Endodermal cell (in vitro differentiated cells): ENCODE measurements around the gene IGF2R. TPM values are rescaled to one million over a fixed set of nuclear protein-coding genes. Genes with fewer than 3 reads are reported as not detected.

Source experiments
- DNase-seq: peaks from one replicate; pipeline ENCODE4 v3.0.0-alpha.2; 2017
- H3K27ac ChIP-seq: 2 replicates; pipeline ENCODE4 v1.5.1; 2013; ENCODE audit warnings: mild to moderate bottlenecking, low read depth, low read length, moderate library complexity
- H3K27me3 ChIP-seq: 2 replicates; pipeline ENCODE4 v1.6.1; 2013; ENCODE audit warnings: mild to moderate bottlenecking, low read length, moderate library complexity; ENCODE audit not compliant: insufficient read depth, control insufficient read depth, poor library complexity, severe bottlenecking
- H3K36me3 ChIP-seq: 2 replicates; pipeline ENCODE4 v1.7.0; 2013; ENCODE audit warnings: mild to moderate bottlenecking, low read length, moderate library complexity; ENCODE audit not compliant: control insufficient read depth, insufficient read depth
- H3K4me1 ChIP-seq: one replicate; pipeline ENCODE4 v1.7.0; 2013; ENCODE audit warnings: low read length; ENCODE audit not compliant: control insufficient read depth, insufficient read depth
- H3K4me3 ChIP-seq: 2 replicates; pipeline ENCODE4 v1.5.1; 2013; ENCODE audit warnings: mild to moderate bottlenecking, low read length, moderate library complexity
- H3K9ac ChIP-seq: 2 replicates; pipeline ENCODE4 v1.6.1; 2013; ENCODE audit warnings: mild to moderate bottlenecking, low read length, moderate library complexity; ENCODE audit not compliant: poor library complexity, severe bottlenecking; ENCODE audit errors: extremely low read depth
- H3K9me3 ChIP-seq: 2 replicates; pipeline ENCODE4 v1.6.1; 2013; ENCODE audit warnings: mild to moderate bottlenecking, low read length, moderate library complexity; ENCODE audit not compliant: control insufficient read depth
- H3K27ac Mint-ChIP-seq: 2 replicates; pipeline ENCODE4 v1.8.0; 2020; ENCODE audit warnings: mixed read lengths
- H3K27me3 Mint-ChIP-seq: 2 replicates; pipeline ENCODE4 v1.8.0; 2021; ENCODE audit warnings: mild to moderate bottlenecking, mixed read lengths; ENCODE audit not compliant: insufficient read depth
- H3K36me3 Mint-ChIP-seq: 2 replicates; pipeline ENCODE4 v1.8.0; 2020; ENCODE audit warnings: low read depth, mixed read lengths
- H3K4me1 Mint-ChIP-seq: 2 replicates; pipeline ENCODE4 v1.8.0; 2020; ENCODE audit warnings: mixed read lengths
- H3K4me3 Mint-ChIP-seq: 2 replicates; pipeline ENCODE4 v1.8.0; 2020; ENCODE audit warnings: mild to moderate bottlenecking, moderate library complexity, mixed read lengths
- H3K9me3 Mint-ChIP-seq: 2 replicates; pipeline ENCODE4 v1.8.0; 2020; ENCODE audit warnings: mild to moderate bottlenecking, mixed read lengths
- CTCF ChIP-seq: fragments of 200-600 bp; sonication (generic); conservative IDR thresholded peaks from 2 replicates; pipeline ENCODE4 v1.5.0; 2021; ENCODE audit warnings: antibody characterized with exemption, mild to moderate bottlenecking
- WGBS, 2 experiments: methylation state at CpG; one replicate each; pipeline versions ENCODE4 v1.1.5 to v1.1.7; 2013; ENCODE audit warnings: missing lambda C conversion rate in 2 of 2, mixed read lengths in 1 of 2; ENCODE audit not compliant: insufficient coverage in 1 of 2, insufficient read length in 1 of 2; 5-methylcytosine and 5-hydroxymethylcytosine counted together
- total RNA-seq, 2 donors: library from RNA; stranded (reverse); fragmentation: NEBNext Ultra II Directional in 1 of 2; extraction: Animal tissue kit (Norgen Biotek cat#: 25700) in 1 of 2; gene quantifications; 2 replicates in 1 of 2; 3 replicates in 1 of 2; pipeline ENCODE4 v1.2.1, GENCODE V29; 2021

The IGF2R gene
- total RNA-seq, 2 donors from 2014 or later: 103 to 130 TPM

DNA sequence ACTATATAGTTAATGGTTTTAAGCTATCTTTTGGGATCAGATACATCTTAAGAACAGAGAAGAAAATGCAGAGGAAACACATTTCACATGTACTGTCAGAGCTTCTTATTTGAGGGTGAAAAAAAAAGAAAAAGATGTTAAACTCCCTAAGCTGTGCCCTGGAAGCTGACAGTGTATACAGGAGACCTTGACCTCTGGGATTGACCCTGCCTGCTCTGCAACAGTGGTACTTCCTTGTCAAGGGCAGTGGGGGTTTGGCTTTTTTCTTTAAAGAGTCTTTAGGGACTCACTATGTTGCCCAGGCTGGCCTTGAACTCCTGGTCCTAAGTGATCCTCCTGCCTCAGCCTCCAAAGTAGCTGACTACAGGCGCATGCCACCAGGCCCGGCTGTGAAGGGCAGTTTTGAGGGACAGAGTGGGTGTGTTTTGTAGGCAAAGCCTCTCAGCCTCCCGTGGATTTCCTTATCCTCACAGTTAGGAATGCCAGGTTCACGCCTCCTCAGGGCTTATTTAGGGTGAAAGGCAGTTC is 92.1 kb downstream of the IGF2R start:
- H3K36me3 ChIP-seq: peaks cover 91% of the 10 kb centered on the region
- H3K27me3 ChIP-seq: no peaks in the 10 kb centered on the region
- no peak overlapping the region for H3K27ac Mint-ChIP-seq
- H3K4me1 ChIP-seq: no peaks in the 10 kb centered on the region
- H3K27ac ChIP-seq: no peak overlapping the region
- no peaks in the 10 kb centered on the region for H3K27me3 Mint-ChIP-seq
- H3K36me3 Mint-ChIP-seq: peaks cover 76% of the 10 kb centered on the region
- no peak overlapping the region for H3K4me3 ChIP-seq
- no peaks in the 10 kb centered on the region for H3K4me1 Mint-ChIP-seq
- H3K4me3 Mint-ChIP-seq: no peak overlapping the region
- TF ChIP-seq CTCF: no peak
- 83 to 98% methylated on average over 2 to 4 of the region's 4 CpGs for WGBS, 2 experiments
- H3K9me3 ChIP-seq: no peaks in the 10 kb centered on the region
- DNase-seq: peak; percentile 47
- H3K9me3 Mint-ChIP-seq: no peaks in the 10 kb centered on the region
- no peak overlapping the region for H3K9ac ChIP-seq

DNA sequence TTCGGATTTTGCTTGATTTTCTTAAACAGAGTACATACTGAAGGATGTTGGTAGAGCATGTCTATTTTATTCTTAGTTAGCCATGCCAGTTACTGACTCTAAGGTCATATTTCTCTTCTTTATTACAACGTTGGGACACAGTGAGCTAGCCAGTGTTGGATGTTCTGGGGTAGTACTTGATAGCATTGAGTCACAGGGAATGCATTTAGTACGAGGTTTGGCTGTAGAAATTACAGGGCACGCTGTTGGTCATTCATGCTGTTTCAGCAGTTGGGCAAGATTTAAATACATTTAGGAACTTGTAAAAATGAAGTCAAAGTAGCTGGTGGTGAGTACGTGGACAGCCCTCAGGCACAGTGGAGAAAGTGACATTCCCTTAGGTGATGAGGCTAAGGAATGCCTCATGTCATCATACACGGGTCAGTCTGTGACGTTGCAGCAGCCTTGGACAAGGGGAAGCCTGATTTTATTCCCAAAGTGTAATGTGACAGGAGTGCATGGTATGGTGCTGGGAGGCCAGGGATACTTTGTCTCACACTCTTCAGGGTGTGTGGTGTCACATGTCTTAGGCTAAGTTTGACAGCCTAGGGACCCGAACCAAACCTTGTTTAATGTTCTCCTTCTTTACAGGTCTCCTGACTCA is 95.0 kb downstream of the IGF2R start:
- Mint-ChIP-seq H3K36me3 (peaks cover 80% of the 10 kb centered on the region), H3K4me1 (no peaks in the 10 kb centered on the region), H3K27ac (no peak overlapping the region), H3K27me3 (no peaks in the 10 kb centered on the region), H3K4me3 (no peak overlapping the region), H3K9me3 (no peaks in the 10 kb centered on the region)
- no peak for DNase-seq
- WGBS, 2 experiments: 94 to 100% methylated on average over 8 of the region's 8 CpGs
- no peaks in the 10 kb centered on the region for H3K27me3 ChIP-seq
- H3K4me1 ChIP-seq: no peaks in the 10 kb centered on the region
- H3K9ac ChIP-seq: no peak overlapping the region
- no peak overlapping the region for H3K27ac ChIP-seq
- no peak overlapping the region for H3K4me3 ChIP-seq
- peaks cover 85% of the 10 kb centered on the region for H3K36me3 ChIP-seq
- TF ChIP-seq CTCF: no peak
- no peaks in the 10 kb centered on the region for H3K9me3 ChIP-seq

GRCh38 chr6:160065200-160065599 is 96.3 kb downstream of the IGF2R start:
- H3K4me3 ChIP-seq: no peak overlapping the region
- no peaks in the 10 kb centered on the region for H3K27me3 Mint-ChIP-seq
- H3K9ac ChIP-seq: no peak overlapping the region
- WGBS, 2 experiments: 91 to 97% methylated on average over 6 to 8 of the region's 9 CpGs
- H3K36me3 Mint-ChIP-seq: peaks cover 83% of the 10 kb centered on the region
- H3K27ac ChIP-seq: no peak overlapping the region
- H3K27me3 ChIP-seq: no peaks in the 10 kb centered on the region
- peaks cover 85% of the 10 kb centered on the region for H3K36me3 ChIP-seq
- no peak for TF ChIP-seq CTCF
- H3K4me1 ChIP-seq: no peaks in the 10 kb centered on the region
- H3K4me3 Mint-ChIP-seq: no peak overlapping the region
- H3K27ac Mint-ChIP-seq: no peak overlapping the region
- H3K9me3 ChIP-seq: no peaks in the 10 kb centered on the region
- DNase-seq: no peak
- H3K9me3 Mint-ChIP-seq: no peaks in the 10 kb centered on the region
- H3K4me1 Mint-ChIP-seq: no peaks in the 10 kb centered on the region
